HepG2 (cell line): ENCODE data around the gene TPSD1. TPM values are rescaled to one million over a fixed set of nuclear protein-coding genes. Genes with fewer than 3 reads are reported as not detected.

ENCODE experiments used
- ATAC-seq: fragments of 200-7000 bp; cut with Tn5 transposase; 3 replicates; pipeline ENCODE4 v1.9.1; 2020; ENCODE audit warnings: mild to moderate bottlenecking, moderate library complexity
- BruUV-seq: library from RNA; stranded (reverse); fragments of 400-500 nt; replicated peaks from 2 replicates; lab custom pipeline; 2021; lab: Mats Ljungman, UMichigan
- CTCF ChIA-PET: fragments of 300-600 bp; formaldehyde crosslinking; extraction: SDS; loops from one replicate; lab custom pipeline; 2021; ENCODE audit warnings: low total read pairs, inconsistent platforms, low intra/inter-chr PET ratio; lab: Yijun Ruan, JAX
- POLR2A ChIA-PET: fragments of 350-600 bp; sonication (Branson Sonifier 250); formaldehyde crosslinking; loops from one replicate; lab custom pipeline; 2020; ENCODE audit warnings: antibody characterized with exemption, inconsistent platforms; lab: Yijun Ruan, JAX
- DNase-seq: peaks from one replicate; pipeline ENCODE4 v3.0.0-alpha.2; 2015; ENCODE audit warnings: low spot score
- FAIRE-seq: peaks from 3 replicates; lab custom pipeline; 2011; peaks lifted over from hg19 to GRCh38; lab: Jason Lieb, UNC
- H2AFZ ChIP-seq: one replicate; pipeline ENCODE4 v1.6.1; 2011; ENCODE audit warnings: low read length, inconsistent platforms
- H3K27ac ChIP-seq: fragments of 300-600 bp; 3 replicates; pipeline ENCODE4 v1.8.0; 2011; ENCODE audit warnings: mixed run types, mild to moderate bottlenecking, mixed read lengths, low read length, inconsistent platforms; ENCODE audit not compliant: insufficient read depth; ENCODE audit errors: extremely low read length
- H3K27me3 ChIP-seq, 2 experiments: fragments of 200-600 bp in 1 of 2; 2 replicates in 1 of 2; 3 replicates in 1 of 2; pipeline versions ENCODE4 v1.6.0 to v1.8.0; 2011; ENCODE audit warnings: low read length in 2 of 2, mild to moderate bottlenecking in 2 of 2, moderate library complexity in 2 of 2, inconsistent platforms in 1 of 2; ENCODE audit not compliant: insufficient read depth in 2 of 2, control insufficient read depth in 1 of 2
- H3K36me3 ChIP-seq, 2 experiments: fragments of 200-600 bp in 1 of 2; replicated peaks in 1 of 2; 2 replicates in 1 of 2; 3 replicates in 1 of 2; pipeline versions ENCODE4 v1.5.1 to v1.8.0; 2011; ENCODE audit warnings: low read length in 2 of 2, inconsistent platforms in 1 of 2; ENCODE audit not compliant: insufficient read depth in 2 of 2, control insufficient read depth in 1 of 2
- H3K4me1 ChIP-seq: 2 replicates; pipeline ENCODE4 v1.5.1; 2012; ENCODE audit warnings: low read length, inconsistent platforms; ENCODE audit not compliant: insufficient read depth
- H3K4me2 ChIP-seq: 2 replicates; pipeline ENCODE4 v1.6.0; 2011; ENCODE audit warnings: low read depth, low read length, inconsistent platforms
- H3K4me3 ChIP-seq, 3 experiments: fragments of 200-600 bp in 1 of 3; sonication (generic), shearing (Covaris generic) in 1 of 3; replicated peaks in 1 of 3; 2 replicates each; pipeline ENCODE4 v1.5.1; 2011 to 2016; ENCODE audit warnings: low read length in 3 of 3, inconsistent platforms in 2 of 3, low read depth in 2 of 3, mild to moderate bottlenecking in 2 of 3, control low read depth in 1 of 3, mixed read lengths in 1 of 3; ENCODE audit not compliant: insufficient read depth in 1 of 3
- H3K79me2 ChIP-seq: one replicate; pipeline ENCODE4 v1.6.1; 2011; ENCODE audit warnings: low read length, inconsistent platforms; ENCODE audit not compliant: insufficient read depth
- H3K9ac ChIP-seq: 2 replicates; pipeline ENCODE4 v1.6.0; 2011; ENCODE audit warnings: mild to moderate bottlenecking, low read depth, low read length, inconsistent platforms; ENCODE audit not compliant: insufficient read depth
- H3K9me3 ChIP-seq: 2 replicates; pipeline ENCODE4 v1.5.1; 2012; ENCODE audit warnings: mild to moderate bottlenecking, low read length
- H4K20me1 ChIP-seq: 2 replicates; pipeline ENCODE4 v1.6.0; 2011; ENCODE audit warnings: inconsistent platforms, mild to moderate bottlenecking, low read length, moderate library complexity; ENCODE audit not compliant: insufficient read depth
- DR1 ChIP-seq: sonication (generic); formaldehyde crosslinking; IDR thresholded peaks from 2 replicates; pipeline ENCODE4 v1.8.0; 2021; ENCODE audit warnings: mild to moderate bottlenecking, missing genetic modification reagents, inconsistent platforms
- FOXA1 ChIP-seq, 2 experiments: fragments of 450-650 bp in 1 of 2; sonication (generic) in 1 of 2; formaldehyde crosslinking in 1 of 2; IDR thresholded peaks; 2 replicates each; pipeline versions ENCODE4 v1.4.0 to v1.6.1; 2016 to 2020; ENCODE audit warnings: missing genetic modification reagents in 1 of 2
- FOXP4 ChIP-seq: sonication (generic); formaldehyde crosslinking; IDR thresholded peaks from 2 replicates; pipeline ENCODE4 v1.4.0; 2020; ENCODE audit warnings: missing genetic modification reagents
- GATAD2A ChIP-seq: IDR thresholded peaks from 2 replicates; pipeline ENCODE4 v1.6.1; 2016
- HIVEP1 ChIP-seq: sonication (generic); formaldehyde crosslinking; IDR thresholded peaks from 2 replicates; pipeline ENCODE4 v1.4.0; 2020; ENCODE audit warnings: mild to moderate bottlenecking, missing genetic modification reagents
- PCBP2 ChIP-seq: fragments of 200-400 bp; formaldehyde crosslinking; optimal IDR thresholded peaks from 2 replicates; pipeline ENCODE3; 2018; ENCODE audit warnings: low read length, low read depth; ENCODE audit not compliant: poor library complexity, severe bottlenecking
- RARG ChIP-seq: sonication (generic); formaldehyde crosslinking; IDR thresholded peaks from 2 replicates; pipeline ENCODE4 v1.4.0; 2020; ENCODE audit warnings: low read depth, mild to moderate bottlenecking, missing genetic modification reagents
- ZMYM4 ChIP-seq: sonication (generic); formaldehyde crosslinking; IDR thresholded peaks from 2 replicates; pipeline ENCODE4 v1.8.1; 2023; ENCODE audit warnings: mild to moderate bottlenecking, missing genetic modification reagents
- ZNF484 ChIP-seq: sonication (generic); formaldehyde crosslinking; IDR thresholded peaks from 2 replicates; pipeline ENCODE4 v1.5.1; 2020; ENCODE audit warnings: mild to moderate bottlenecking, low read depth, missing genetic modification reagents, borderline replicate concordance
- WGBS: methylation state at CpG from one replicate; pipeline ENCODE4 v1.1.6; 2017; ENCODE audit warnings: low lambda C conversion rate; 5-methylcytosine and 5-hydroxymethylcytosine counted together
- in situ Hi-C: cut with HindIII; loops from 2 replicates; pipeline ENCODE4 v1.10.0; 2017; ENCODE audit warnings: low pct_unique_long_range_greater_than_20kb; ENCODE audit not compliant: extremely low pct_ligation_motif_present
- intact Hi-C: fragments of 100-400 bp; cut with micrococcal nuclease; formaldehyde crosslinking; loops from one replicate; pipeline ENCODE4 v1.10.0; 2022; ENCODE audit not compliant: unreplicated experiment
- polyA plus RNA-seq, 8 experiments: library from polyadenylated mRNA; depleted of rRNA in 3 of 8; stranded (reverse) in 7 of 8; unstranded in 1 of 8; fragments of >200 nt; fragmentation: Illumina TruSeq in 4 of 8; extraction: Trizol in 4 of 8; gene quantifications; 2 replicates each; pipeline versions ENCODE4 v1.2.1 to v1.2.3, GENCODE V29; 2011 to 2016; ENCODE audit warnings: low read depth in 4 of 8, missing spikeins in 1 of 8, mixed read lengths in 1 of 8; ENCODE audit not compliant: insufficient read depth in 1 of 8
- total RNA-seq, 5 experiments: library from RNA; depleted of rRNA; stranded (reverse); fragments of >200 nt; fragmentation: Illumina TruSeq; extraction: Trizol; gene quantifications; 2 replicates each; pipeline ENCODE4 v1.2.3, GENCODE V29; 2016; ENCODE audit warnings: low read depth in 1 of 5
- TF ChIP-seq, protein P1 (sequence below): sonication (generic); formaldehyde crosslinking; IDR thresholded peaks from 2 replicates; pipeline ENCODE4 v1.5.0; 2020; ENCODE audit warnings: missing genetic modification reagents, mild to moderate bottlenecking, borderline replicate concordance

TPSD1 gene
- total and polyA plus RNA-seq, 2 of the 13 experiments (the other 11 are each of a cell fraction or from before 2014, with no cell fraction given): not detected

- TF ChIP-seq DR1 (CRISPR knock-in tag) (no peak), ZMYM4 (no peak), HIVEP1 (CRISPR knock-in tag) (no peak), ZNF484 (CRISPR knock-in tag) (no peak), FOXA1 (IDR thresholded peaks at IDR 0.05) (no peak), FOXA1 (CRISPR knock-in tag; IDR thresholded peaks at IDR 0.05) (no peak), RARG (no peak), GATAD2A (no peak), PCBP2 (no peak), FOXP4 (CRISPR knock-in tag) (no peak)
- TF ChIP-seq, protein P1, sequence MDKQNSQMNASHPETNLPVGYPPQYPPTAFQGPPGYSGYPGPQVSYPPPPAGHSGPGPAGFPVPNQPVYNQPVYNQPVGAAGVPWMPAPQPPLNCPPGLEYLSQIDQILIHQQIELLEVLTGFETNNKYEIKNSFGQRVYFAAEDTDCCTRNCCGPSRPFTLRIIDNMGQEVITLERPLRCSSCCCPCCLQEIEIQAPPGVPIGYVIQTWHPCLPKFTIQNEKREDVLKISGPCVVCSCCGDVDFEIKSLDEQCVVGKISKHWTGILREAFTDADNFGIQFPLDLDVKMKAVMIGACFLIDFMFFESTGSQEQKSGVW (CRISPR knock-in tag): no peak
- H3K9ac ChIP-seq: no peak overlapping the region
- in situ Hi-C loops (no loop called here), intact Hi-C loops (no loop called here)
- peaks cover 39 to 87% of the 10 kb centered on the region in 2 experiments for H3K27me3 ChIP-seq
- H3K9me3 ChIP-seq: no peaks in the 10 kb centered on the region
- FAIRE-seq (no peak), DNase-seq (no peak), ATAC-seq (no peak)
- no peaks in the 10 kb centered on the region for H3K36me3 ChIP-seq
- H3K4me1 ChIP-seq: no peaks in the 10 kb centered on the region
- no peak overlapping the region for H3K4me2 ChIP-seq
- no peak overlapping the region for H3K4me3 ChIP-seq
- H4K20me1 ChIP-seq: no peaks in the 10 kb centered on the region
- H3K27ac ChIP-seq: no peak overlapping the region
- ChIA-PET POLR2A (no interaction called here), CTCF (no interaction called here)
- H2AFZ ChIP-seq: no peak overlapping the region
- BruUV-seq: no TSS peak
- H3K79me2 ChIP-seq: no peaks in the 10 kb centered on the region
- WGBS: 58% methylated on average over 7 of the region's 8 CpGs
Observed at GRCh38 chr16:1280783-1281182, 24.9 kb downstream of the TPSD1 start.
